HepG2 (cell line): ENCODE results near the gene H2AZ2. TPM values are rescaled to one million over a fixed set of nuclear protein-coding genes. Genes with fewer than 3 reads are reported as not detected.
A peak's percentile ranks its signal among the peaks of the same experiment; 100 is the strongest.

Experiments used
- AGO1 ChIP-seq: fragments of 200-400 bp; formaldehyde crosslinking; IDR thresholded peaks from 2 replicates; pipeline ENCODE4 v1.6.1; 2017; ENCODE audit warnings: mild to moderate bottlenecking, low read depth, low read length, moderate library complexity; ENCODE audit not compliant: poor library complexity, severe bottlenecking
- AHR ChIP-seq: IDR thresholded peaks from 2 replicates; pipeline ENCODE4 v1.6.1; 2018; ENCODE audit warnings: missing genetic modification reagents, missing compliant biosample characterization
- ARNT2 ChIP-seq: sonication (generic); formaldehyde crosslinking; IDR thresholded peaks from 2 replicates; pipeline ENCODE4 v1.8.0; 2022; ENCODE audit warnings: mild to moderate bottlenecking, low read depth, missing genetic modification reagents, moderate library complexity
- EED ChIP-seq: sonication (generic); formaldehyde crosslinking; IDR thresholded peaks from 2 replicates; pipeline ENCODE4 v1.5.0; 2020; ENCODE audit warnings: mild to moderate bottlenecking, missing genetic modification reagents
- FOXK2 ChIP-seq: fragments of 450-650 bp; IDR thresholded peaks from 2 replicates; pipeline ENCODE4 v1.6.1; 2016
- KMT2B ChIP-seq: IDR thresholded peaks from 2 replicates; pipeline ENCODE4 v1.6.1; 2016; ENCODE audit warnings: missing genetic modification reagents, missing compliant biosample characterization
- MAFF ChIP-seq: IDR thresholded peaks from 2 replicates; pipeline ENCODE4 v1.6.1; 2011; ENCODE audit warnings: low read depth, low read length, improper control_type of control experiment
- MXI1 ChIP-seq: IDR thresholded peaks from 3 replicates; pipeline ENCODE4 v1.6.1; 2012; ENCODE audit warnings: low read depth, low read length, inconsistent platforms, borderline replicate concordance
- NFE2 ChIP-seq: sonication (generic); formaldehyde crosslinking; IDR thresholded peaks from 2 replicates; pipeline ENCODE4 v1.4.0; 2020; ENCODE audit warnings: missing genetic modification reagents
- NR2F2 ChIP-seq: IDR thresholded peaks from 2 replicates; pipeline ENCODE4 v1.6.1; 2012; ENCODE audit warnings: low read depth, inconsistent platforms, borderline replicate concordance
- PHF5A ChIP-seq: IDR thresholded peaks from one replicate; pipeline ENCODE4 v1.6.1; 2018; ENCODE audit warnings: low read depth, missing genetic modification reagents; ENCODE audit not compliant: unreplicated experiment
- PLRG1 ChIP-seq: fragments of 450-650 bp; conservative IDR thresholded peaks from 2 replicates; pipeline ENCODE4 v1.6.1; 2016
- SALL2 ChIP-seq: sonication (generic); formaldehyde crosslinking; IDR thresholded peaks from 2 replicates; pipeline ENCODE4 v1.8.1; 2023; ENCODE audit warnings: mild to moderate bottlenecking, missing genetic modification reagents, inconsistent platforms
- YY1 ChIP-seq: IDR thresholded peaks from 2 replicates; pipeline ENCODE4 v1.6.1; 2011; ENCODE audit warnings: low read length, low read depth, moderate library complexity, mild to moderate bottlenecking; ENCODE audit not compliant: insufficient read depth, insufficient replicate concordance
- ZNF224 ChIP-seq: sonication (generic); formaldehyde crosslinking; IDR thresholded peaks from 2 replicates; pipeline ENCODE4 v1.5.0; 2020; ENCODE audit warnings: mild to moderate bottlenecking, missing genetic modification reagents
- ZNF430 ChIP-seq: sonication (generic); formaldehyde crosslinking; IDR thresholded peaks from 2 replicates; pipeline ENCODE4 v1.9.0; 2021; ENCODE audit warnings: mild to moderate bottlenecking, missing genetic modification reagents
- ZNF567 ChIP-seq: sonication (generic); formaldehyde crosslinking; IDR thresholded peaks from 2 replicates; pipeline ENCODE4 v1.8.1; 2023; ENCODE audit warnings: mild to moderate bottlenecking, missing genetic modification reagents, borderline replicate concordance
- polyA plus RNA-seq, 8 experiments: library from polyadenylated mRNA; depleted of rRNA in 3 of 8; stranded (reverse) in 7 of 8; unstranded in 1 of 8; fragments of >200 nt; fragmentation: Illumina TruSeq in 4 of 8; extraction: Trizol in 4 of 8; gene quantifications; 2 replicates each; pipeline versions ENCODE4 v1.2.1 to v1.2.3, GENCODE V29; 2011 to 2016; ENCODE audit warnings: low read depth in 4 of 8, missing spikeins in 1 of 8, mixed read lengths in 1 of 8; ENCODE audit not compliant: insufficient read depth in 1 of 8
- total RNA-seq, 5 experiments: library from RNA; depleted of rRNA; stranded (reverse); fragments of >200 nt; fragmentation: Illumina TruSeq; extraction: Trizol; gene quantifications; 2 replicates each; pipeline ENCODE4 v1.2.3, GENCODE V29; 2016; ENCODE audit warnings: low read depth in 1 of 5
- TF ChIP-seq, protein P1 (sequence below): sonication (generic); formaldehyde crosslinking; IDR thresholded peaks from 2 replicates; pipeline ENCODE4 v1.5.0; 2020; ENCODE audit warnings: mild to moderate bottlenecking, missing genetic modification reagents, moderate library complexity
- TF ChIP-seq, protein P2 (sequence below): sonication (generic); formaldehyde crosslinking; IDR thresholded peaks from 2 replicates; pipeline ENCODE4 v1.9.0; 2021; ENCODE audit warnings: missing genetic modification reagents, mild to moderate bottlenecking, borderline replicate concordance
- TF ChIP-seq, protein P3 (sequence below): sonication (generic); formaldehyde crosslinking; conservative IDR thresholded peaks from 2 replicates; pipeline ENCODE4 v1.8.0; 2022; ENCODE audit warnings: mild to moderate bottlenecking, moderate library complexity, missing genetic modification reagents
- TF ChIP-seq, protein P4 (sequence below): IDR thresholded peaks from 2 replicates; pipeline ENCODE4 v1.6.1; 2012; ENCODE audit warnings: low read length, improper control_type of control experiment

Gene H2AZ2
- total and polyA plus RNA-seq, 2 of the 13 experiments (the other 11 are each of a cell fraction or from before 2014, with no cell fraction given) = 121 to 223 TPM

DNA sequence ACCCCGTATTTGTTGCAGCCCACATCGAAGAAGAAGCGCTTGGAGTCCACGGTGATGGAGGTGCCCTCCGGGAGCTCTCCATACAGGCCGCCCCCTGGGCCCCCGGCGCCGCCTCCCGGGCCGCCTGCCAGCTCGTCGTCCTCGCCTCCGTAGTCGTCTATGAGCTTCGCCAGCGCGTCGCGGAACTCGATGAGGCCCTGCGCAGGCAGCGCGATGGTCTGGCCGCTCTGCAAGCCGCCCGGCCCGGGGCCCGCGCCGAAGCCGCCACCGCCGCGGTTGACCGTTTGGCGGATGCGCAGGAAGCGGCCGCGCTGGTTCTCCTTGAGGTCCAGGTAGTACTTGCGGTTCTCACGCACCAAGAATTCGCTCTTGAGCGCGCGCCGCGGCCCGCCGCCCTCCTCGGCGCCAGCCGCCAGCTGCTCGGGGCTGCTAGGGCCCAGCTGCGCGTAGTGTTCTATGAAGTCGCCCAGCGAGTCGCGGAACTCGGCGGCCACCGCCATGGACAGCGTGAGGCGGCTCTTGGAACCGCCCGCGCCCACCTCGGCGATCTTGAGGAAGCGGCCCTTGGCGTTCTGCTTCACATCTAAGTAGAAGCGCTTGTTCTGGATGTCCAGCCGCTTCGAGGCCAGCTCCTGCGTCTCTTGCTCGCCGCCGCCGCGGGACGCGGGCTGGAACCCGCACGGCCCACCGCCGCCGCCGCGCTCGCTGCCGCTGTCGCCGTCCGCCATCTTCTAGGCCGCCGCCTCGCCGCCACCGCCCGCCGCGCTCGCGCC lies 36.9 kb upstream of the H2AZ2 start (continued):
- TF ChIP-seq, protein P1, sequence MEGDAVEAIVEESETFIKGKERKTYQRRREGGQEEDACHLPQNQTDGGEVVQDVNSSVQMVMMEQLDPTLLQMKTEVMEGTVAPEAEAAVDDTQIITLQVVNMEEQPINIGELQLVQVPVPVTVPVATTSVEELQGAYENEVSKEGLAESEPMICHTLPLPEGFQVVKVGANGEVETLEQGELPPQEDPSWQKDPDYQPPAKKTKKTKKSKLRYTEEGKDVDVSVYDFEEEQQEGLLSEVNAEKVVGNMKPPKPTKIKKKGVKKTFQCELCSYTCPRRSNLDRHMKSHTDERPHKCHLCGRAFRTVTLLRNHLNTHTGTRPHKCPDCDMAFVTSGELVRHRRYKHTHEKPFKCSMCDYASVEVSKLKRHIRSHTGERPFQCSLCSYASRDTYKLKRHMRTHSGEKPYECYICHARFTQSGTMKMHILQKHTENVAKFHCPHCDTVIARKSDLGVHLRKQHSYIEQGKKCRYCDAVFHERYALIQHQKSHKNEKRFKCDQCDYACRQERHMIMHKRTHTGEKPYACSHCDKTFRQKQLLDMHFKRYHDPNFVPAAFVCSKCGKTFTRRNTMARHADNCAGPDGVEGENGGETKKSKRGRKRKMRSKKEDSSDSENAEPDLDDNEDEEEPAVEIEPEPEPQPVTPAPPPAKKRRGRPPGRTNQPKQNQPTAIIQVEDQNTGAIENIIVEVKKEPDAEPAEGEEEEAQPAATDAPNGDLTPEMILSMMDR (CRISPR knock-in tag) = no peak
- no peak for TF ChIP-seq FOXK2
- no peak for TF ChIP-seq AHR (CRISPR knock-in tag)
- no peak for TF ChIP-seq NFE2 (CRISPR knock-in tag)
- TF ChIP-seq, protein P2, sequence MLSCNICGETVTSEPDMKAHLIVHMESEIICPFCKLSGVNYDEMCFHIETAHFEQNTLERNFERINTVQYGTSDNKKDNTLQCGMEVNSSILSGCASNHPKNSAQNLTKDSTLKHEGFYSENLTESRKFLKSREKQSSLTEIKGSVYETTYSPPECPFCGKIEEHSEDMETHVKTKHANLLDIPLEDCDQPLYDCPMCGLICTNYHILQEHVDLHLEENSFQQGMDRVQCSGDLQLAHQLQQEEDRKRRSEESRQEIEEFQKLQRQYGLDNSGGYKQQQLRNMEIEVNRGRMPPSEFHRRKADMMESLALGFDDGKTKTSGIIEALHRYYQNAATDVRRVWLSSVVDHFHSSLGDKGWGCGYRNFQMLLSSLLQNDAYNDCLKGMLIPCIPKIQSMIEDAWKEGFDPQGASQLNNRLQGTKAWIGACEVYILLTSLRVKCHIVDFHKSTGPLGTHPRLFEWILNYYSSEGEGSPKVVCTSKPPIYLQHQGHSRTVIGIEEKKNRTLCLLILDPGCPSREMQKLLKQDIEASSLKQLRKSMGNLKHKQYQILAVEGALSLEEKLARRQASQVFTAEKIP (CRISPR knock-in tag) = no peak
- 0 out of 2 replicates have a peak, but pooled peaks have one; percentile 6 for TF ChIP-seq EED (CRISPR knock-in tag)
- TF ChIP-seq, protein P3, sequence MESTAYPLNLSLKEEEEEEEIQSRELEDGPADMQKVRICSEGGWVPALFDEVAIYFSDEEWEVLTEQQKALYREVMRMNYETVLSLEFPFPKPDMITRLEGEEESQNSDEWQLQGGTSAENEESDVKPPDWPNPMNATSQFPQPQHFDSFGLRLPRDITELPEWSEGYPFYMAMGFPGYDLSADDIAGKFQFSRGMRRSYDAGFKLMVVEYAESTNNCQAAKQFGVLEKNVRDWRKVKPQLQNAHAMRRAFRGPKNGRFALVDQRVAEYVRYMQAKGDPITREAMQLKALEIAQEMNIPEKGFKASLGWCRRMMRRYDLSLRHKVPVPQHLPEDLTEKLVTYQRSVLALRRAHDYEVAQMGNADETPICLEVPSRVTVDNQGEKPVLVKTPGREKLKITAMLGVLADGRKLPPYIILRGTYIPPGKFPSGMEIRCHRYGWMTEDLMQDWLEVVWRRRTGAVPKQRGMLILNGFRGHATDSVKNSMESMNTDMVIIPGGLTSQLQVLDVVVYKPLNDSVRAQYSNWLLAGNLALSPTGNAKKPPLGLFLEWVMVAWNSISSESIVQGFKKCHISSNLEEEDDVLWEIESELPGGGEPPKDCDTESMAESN (CRISPR knock-in tag) = peak; percentile 29; the same call in 1 of the 2 replicates
- TF ChIP-seq ARNT2 (CRISPR knock-in tag) = peak; percentile 34; the same call in 1 of the 2 replicates
- no peak for TF ChIP-seq MXI1
- TF ChIP-seq YY1 = peak; percentile 34
- TF ChIP-seq, protein P4, sequence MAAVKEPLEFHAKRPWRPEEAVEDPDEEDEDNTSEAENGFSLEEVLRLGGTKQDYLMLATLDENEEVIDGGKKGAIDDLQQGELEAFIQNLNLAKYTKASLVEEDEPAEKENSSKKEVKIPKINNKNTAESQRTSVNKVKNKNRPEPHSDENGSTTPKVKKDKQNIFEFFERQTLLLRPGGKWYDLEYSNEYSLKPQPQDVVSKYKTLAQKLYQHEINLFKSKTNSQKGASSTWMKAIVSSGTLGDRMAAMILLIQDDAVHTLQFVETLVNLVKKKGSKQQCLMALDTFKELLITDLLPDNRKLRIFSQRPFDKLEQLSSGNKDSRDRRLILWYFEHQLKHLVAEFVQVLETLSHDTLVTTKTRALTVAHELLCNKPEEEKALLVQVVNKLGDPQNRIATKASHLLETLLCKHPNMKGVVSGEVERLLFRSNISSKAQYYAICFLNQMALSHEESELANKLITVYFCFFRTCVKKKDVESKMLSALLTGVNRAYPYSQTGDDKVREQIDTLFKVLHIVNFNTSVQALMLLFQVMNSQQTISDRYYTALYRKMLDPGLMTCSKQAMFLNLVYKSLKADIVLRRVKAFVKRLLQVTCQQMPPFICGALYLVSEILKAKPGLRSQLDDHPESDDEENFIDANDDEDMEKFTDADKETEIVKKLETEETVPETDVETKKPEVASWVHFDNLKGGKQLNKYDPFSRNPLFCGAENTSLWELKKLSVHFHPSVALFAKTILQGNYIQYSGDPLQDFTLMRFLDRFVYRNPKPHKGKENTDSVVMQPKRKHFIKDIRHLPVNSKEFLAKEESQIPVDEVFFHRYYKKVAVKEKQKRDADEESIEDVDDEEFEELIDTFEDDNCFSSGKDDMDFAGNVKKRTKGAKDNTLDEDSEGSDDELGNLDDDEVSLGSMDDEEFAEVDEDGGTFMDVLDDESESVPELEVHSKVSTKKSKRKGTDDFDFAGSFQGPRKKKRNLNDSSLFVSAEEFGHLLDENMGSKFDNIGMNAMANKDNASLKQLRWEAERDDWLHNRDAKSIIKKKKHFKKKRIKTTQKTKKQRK = no peak
- no peak for TF ChIP-seq ZNF567 (CRISPR knock-in tag)
- TF ChIP-seq AGO1 = peak; percentile 16
- no peak for TF ChIP-seq NR2F2
- no peak for TF ChIP-seq PLRG1
- TF ChIP-seq KMT2B = no peak
- no peak for TF ChIP-seq ZNF224 (CRISPR knock-in tag)
- TF ChIP-seq SALL2 (CRISPR knock-in tag) = 0 out of 2 replicates have a peak, but pooled peaks have one; percentile 9
- TF ChIP-seq MAFF = no peak
- TF ChIP-seq PHF5A (CRISPR knock-in tag) = no peak
- no peak for TF ChIP-seq ZNF430 (CRISPR knock-in tag)
